Measurements from ENCODE around the gene MYBPC1.
"Not testable (repeated sequence)": the region's sequence is repeated elsewhere in the genome, so short reads cannot be mapped to it uniquely, and the experiment has no call there.

The MYBPC1 gene

GRCh38 chr12:101594700-101595099, at the start of gene MYBPC1:
Gene MYBPC1 (plus strand): TSS chr12:101594971. CDS start chr12:101595071, 100 bp downstream.
- no peak for DNase-seq

GRCh38 chr12:101551362-101552114, 43.2 kb upstream of the MYBPC1 start:
- no peak for DNase-seq

- no peak for DNase-seq
These were observed 42.5 kb upstream of the MYBPC1 start for GRCh38 chr12:101552277-101552676.

- DNase-seq: no peak
These were observed 37.7 kb upstream of the MYBPC1 start for GRCh38 chr12:101557094-101557493.

GRCh38 chr12:101558726-101559125, 36.0 kb upstream of the MYBPC1 start:
- not testable (repeated sequence) for DNase-seq

- no peak for DNase-seq
These were observed 31.6 kb upstream of the MYBPC1 start for GRCh38 chr12:101563212-101563611.

- DNase-seq: no peak
These were observed 29.9 kb upstream of the MYBPC1 start for GRCh38 chr12:101564912-101565311.

GRCh38 chr12:101566318-101566717, 28.5 kb upstream of the MYBPC1 start:
- no peak for DNase-seq

GRCh38 chr12:101567918-101568317, 26.9 kb upstream of the MYBPC1 start:
- no peak for DNase-seq

GRCh38 chr12:101570047-101570446, 24.7 kb upstream of the MYBPC1 start:
- no peak for DNase-seq

GRCh38 chr12:101571105-101571504, 23.7 kb upstream of the MYBPC1 start:
- no peak for DNase-seq

GRCh38 chr12:101573743-101574142, 21.0 kb upstream of the MYBPC1 start:
- no peak for DNase-seq

- no peak for DNase-seq
These were observed 16.4 kb upstream of the MYBPC1 start for GRCh38 chr12:101578417-101578816.

GRCh38 chr12:101581190-101581589, 13.6 kb upstream of the MYBPC1 start:
- no peak for DNase-seq

- no peak for DNase-seq
These were observed 11.8 kb upstream of the MYBPC1 start for GRCh38 chr12:101582937-101583336.

- DNase-seq: no peak
These were observed 4.4 kb upstream of the MYBPC1 start for GRCh38 chr12:101590383-101590782.

- no peak for DNase-seq
These were observed 3.0 kb upstream of the MYBPC1 start for GRCh38 chr12:101591781-101592180.

GRCh38 chr12:101592448-101592847, 2.3 kb upstream of the MYBPC1 start:
- no peak for DNase-seq

- DNase-seq: no peak
These were observed 1.9 kb upstream of the MYBPC1 start for GRCh38 chr12:101592921-101593320.

- DNase-seq: no peak
These were observed 1.4 kb downstream of the MYBPC1 start for GRCh38 chr12:101596172-101596571.

GRCh38 chr12:101597164-101597563, 2.4 kb downstream of the MYBPC1 start:
- DNase-seq: no peak

GRCh38 chr12:101598483-101598882, 3.7 kb downstream of the MYBPC1 start:
- DNase-seq: no peak

GRCh38 chr12:101599311-101599710, 4.5 kb downstream of the MYBPC1 start:
- DNase-seq: no peak
